Upper lobe of left lung (tissue), 6 donors: ENCODE results near the gene COL12A1. TPM values are rescaled to one million over a fixed set of nuclear protein-coding genes. Genes with fewer than 3 reads are reported as not detected.

Experiments used
- ATAC-seq, 2 donors: fragments of 200-7000 bp; cut with Tn5 transposase; one replicate each; pipeline ENCODE4 v1.9.1; 2022; ENCODE audit warnings: mild to moderate bottlenecking in 2 of 2, moderate library complexity in 2 of 2; ENCODE audit not compliant: low FRiP score in 2 of 2
- DNase-seq, 2 donors: peaks; one replicate each; pipeline ENCODE4 v3.0.0-alpha.2; 2019 to 2020
- H3K27ac ChIP-seq, 4 donors: fragments of 200-600 bp; sonication (generic); one replicate each; pipeline ENCODE4 v1.5.1; 2016 to 2019
- H3K27me3 ChIP-seq, 4 donors: fragments of 200-600 bp; sonication (generic); one replicate each; pipeline ENCODE4 v1.5.1; 2017 to 2019
- H3K36me3 ChIP-seq, 4 donors: fragments of 200-600 bp; sonication (generic); one replicate each; pipeline ENCODE4 v1.5.1; 2016 to 2019
- H3K4me1 ChIP-seq, 4 donors: fragments of 200-600 bp; sonication (generic); one replicate each; pipeline ENCODE4 v1.5.1; 2018 to 2019
- H3K4me3 ChIP-seq, 4 donors: fragments of 200-600 bp; sonication (generic); one replicate each; pipeline ENCODE4 v1.5.1; 2017 to 2019; ENCODE audit warnings: mild to moderate bottlenecking in 2 of 4, moderate library complexity in 1 of 4
- H3K9me3 ChIP-seq, 4 donors: fragments of 200-600 bp; sonication (generic); one replicate each; pipeline ENCODE4 v1.5.1; 2018 to 2019
- EP300 ChIP-seq, 4 donors: sonication (generic); formaldehyde crosslinking; IDR thresholded peaks; one replicate each; pipeline ENCODE4 v1.5.1; 2017; ENCODE audit warnings: antibody characterized with exemption in 4 of 4, control low read depth in 2 of 4
- POLR2A ChIP-seq, 4 donors: fragments of 450-650 bp; IDR thresholded peaks; one replicate each; pipeline ENCODE4 v1.5.1; 2016 to 2017; ENCODE audit warnings: antibody characterized with exemption in 4 of 4, mild to moderate bottlenecking in 2 of 4
- POLR2AphosphoS5 ChIP-seq, 2 donors: sonication (generic); formaldehyde crosslinking; IDR thresholded peaks; one replicate each; pipeline ENCODE4 v1.5.1; 2017; ENCODE audit warnings: antibody characterized with exemption in 2 of 2
- WGBS, 2 donors: methylation state at CpG; one replicate each; pipeline ENCODE4 v1.1.5; 2017 to 2018; 5-methylcytosine and 5-hydroxymethylcytosine counted together
- total RNA-seq, 6 donors: library from RNA; depleted of rRNA in 4 of 6; stranded (reverse); fragments of >200 nt in 4 of 6; gene quantifications; one replicate each; pipeline versions ENCODE4 v1.1.0 to v1.2.1, GENCODE V29; 2016 to 2021
- TF ChIP-seq, protein P1 (sequence below), 6 experiments: fragments of 450-650 bp in 4 of 6; fragments of 200-600 bp in 2 of 6; sonication (generic) in 2 of 6; IDR thresholded peaks; one replicate each; pipeline ENCODE4 v1.5.1; 2016 to 2019; ENCODE audit warnings: antibody characterized with exemption in 6 of 6
- donor health status: DM: no; HTN: no; CAD: no; lungs with moderate emphysema.
- donor health status: DM: no; HTN: yes; CAD: no; lungs with severe emphysema.

The COL12A1 gene
- total RNA-seq, 6 donors from 2014 or later: 33.3 to 176 (median 76.9) TPM

DNA sequence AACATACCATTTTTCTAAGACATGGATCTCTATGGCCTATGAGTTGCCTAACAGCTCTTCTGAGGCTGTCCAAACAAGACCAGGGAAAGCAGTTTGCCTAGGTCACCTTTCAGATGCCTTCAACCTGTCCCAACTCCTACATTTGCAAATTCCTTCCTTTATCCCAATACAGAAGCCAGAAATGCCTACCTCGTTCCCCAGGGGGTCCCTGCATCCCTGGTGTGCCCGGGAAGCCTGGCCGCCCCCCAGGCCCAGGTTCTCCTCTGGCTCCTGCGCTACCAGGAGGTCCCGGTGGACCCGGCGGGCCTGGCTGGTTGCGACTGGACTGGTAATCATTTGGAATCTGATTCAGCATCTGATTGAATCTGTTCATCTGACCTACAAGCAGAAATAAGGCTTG, 115.9 kb downstream of the COL12A1 start:
- H3K9me3 ChIP-seq: no peaks in the 10 kb centered on the region
- 75 to 93% methylated on average over 2 to 8 of the region's 8 CpGs for WGBS, 2 donors
- peaks cover 0 to 7% (median 0%) of the 10 kb centered on the region in 4 donors for H3K4me1 ChIP-seq
- peak in 1 of 2 donors; percentile 66 for DNase-seq
- no peak overlapping the region for H3K27ac ChIP-seq
- H3K36me3 ChIP-seq: no peaks in the 10 kb centered on the region
- ATAC-seq: no peak
- TF ChIP-seq POLR2AphosphoS5 (IDR thresholded peaks at IDR 0.05) (no peak), POLR2A (IDR thresholded peaks at IDR 0.05) (no peak), EP300 (IDR thresholded peaks at IDR 0.05) (no peak)
- TF ChIP-seq, protein P1, sequence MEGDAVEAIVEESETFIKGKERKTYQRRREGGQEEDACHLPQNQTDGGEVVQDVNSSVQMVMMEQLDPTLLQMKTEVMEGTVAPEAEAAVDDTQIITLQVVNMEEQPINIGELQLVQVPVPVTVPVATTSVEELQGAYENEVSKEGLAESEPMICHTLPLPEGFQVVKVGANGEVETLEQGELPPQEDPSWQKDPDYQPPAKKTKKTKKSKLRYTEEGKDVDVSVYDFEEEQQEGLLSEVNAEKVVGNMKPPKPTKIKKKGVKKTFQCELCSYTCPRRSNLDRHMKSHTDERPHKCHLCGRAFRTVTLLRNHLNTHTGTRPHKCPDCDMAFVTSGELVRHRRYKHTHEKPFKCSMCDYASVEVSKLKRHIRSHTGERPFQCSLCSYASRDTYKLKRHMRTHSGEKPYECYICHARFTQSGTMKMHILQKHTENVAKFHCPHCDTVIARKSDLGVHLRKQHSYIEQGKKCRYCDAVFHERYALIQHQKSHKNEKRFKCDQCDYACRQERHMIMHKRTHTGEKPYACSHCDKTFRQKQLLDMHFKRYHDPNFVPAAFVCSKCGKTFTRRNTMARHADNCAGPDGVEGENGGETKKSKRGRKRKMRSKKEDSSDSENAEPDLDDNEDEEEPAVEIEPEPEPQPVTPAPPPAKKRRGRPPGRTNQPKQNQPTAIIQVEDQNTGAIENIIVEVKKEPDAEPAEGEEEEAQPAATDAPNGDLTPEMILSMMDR (IDR thresholded peaks at IDR 0.05): no peak
- H3K4me3 ChIP-seq: no peak overlapping the region
- no peaks in the 10 kb centered on the region for H3K27me3 ChIP-seq

- 90 to 92% methylated on average over 2 of the region's 2 CpGs for WGBS, 2 donors
- Histone ChIP-seq H3K4me3 (no peak overlapping the region), H3K36me3 (no peaks in the 10 kb centered on the region), H3K27me3 (no peaks in the 10 kb centered on the region), H3K4me1 (peaks cover 0 to 2% (median 0%) of the 10 kb centered on the region in 4 donors), H3K9me3 (no peaks in the 10 kb centered on the region), H3K27ac (no peak overlapping the region)
- no peak for TF ChIP-seq POLR2A (IDR thresholded peaks at IDR 0.05)
- TF ChIP-seq, protein P1 (IDR thresholded peaks at IDR 0.05): no peak
- TF ChIP-seq EP300 (IDR thresholded peaks at IDR 0.05): no peak
- TF ChIP-seq POLR2AphosphoS5 (IDR thresholded peaks at IDR 0.05): no peak
- no peak for DNase-seq
- no peak for ATAC-seq
Observed at GRCh38 chr6:75089151-75089897, 116.5 kb downstream of the COL12A1 start.

DNA sequence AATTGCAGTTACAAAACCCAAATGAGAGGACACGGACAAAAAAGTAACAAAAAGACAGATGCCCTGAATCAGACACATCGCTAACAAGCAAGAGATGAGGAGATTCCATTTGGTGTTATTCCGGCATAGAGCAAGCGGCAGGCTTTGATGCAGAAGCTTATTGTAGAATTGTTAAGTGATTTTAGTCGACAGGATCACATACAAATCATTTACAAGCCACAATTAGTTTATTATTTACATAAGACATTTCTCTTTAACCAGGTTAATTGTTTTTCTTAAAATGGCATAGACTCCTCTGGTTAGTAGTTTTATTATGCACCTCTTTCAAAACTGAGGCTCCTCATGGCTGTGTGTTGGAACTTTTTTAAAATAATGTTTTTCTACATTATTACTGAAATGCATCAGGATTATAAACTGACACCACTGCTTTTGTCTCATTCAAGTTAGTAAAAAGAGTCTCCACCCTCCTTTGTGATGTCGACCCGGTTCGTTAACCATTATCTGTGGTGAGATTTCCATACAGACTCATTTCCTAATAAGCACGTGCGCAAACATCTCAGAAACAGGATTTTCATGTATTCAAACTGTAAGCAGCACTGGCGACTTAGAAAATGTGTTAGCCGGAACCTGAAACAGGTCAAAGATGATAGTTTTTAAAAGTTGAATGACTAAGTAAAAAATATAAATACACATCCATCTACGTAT, 119.8 kb downstream of the COL12A1 start:
- H3K4me1 ChIP-seq: no peaks in the 10 kb centered on the region
- H3K27ac ChIP-seq: no peak overlapping the region
- TF ChIP-seq EP300 (IDR thresholded peaks at IDR 0.05): no peak
- TF ChIP-seq POLR2A (IDR thresholded peaks at IDR 0.05): no peak
- TF ChIP-seq, protein P1 (IDR thresholded peaks at IDR 0.05): no peak
- no peak for TF ChIP-seq POLR2AphosphoS5 (IDR thresholded peaks at IDR 0.05)
- no peaks in the 10 kb centered on the region for H3K27me3 ChIP-seq
- ATAC-seq (no peak), DNase-seq (no peak)
- WGBS, 2 donors: 85 to 86% methylated on average over 13 of the region's 13 CpGs
- H3K4me3 ChIP-seq: no peak overlapping the region
- no peaks in the 10 kb centered on the region for H3K36me3 ChIP-seq
- no peaks in the 10 kb centered on the region for H3K9me3 ChIP-seq

- DNase-seq (peak; percentile 37 to 89), ATAC-seq (peak; percentile 37 to 50)
- Histone ChIP-seq H3K27ac (no peak overlapping the region), H3K4me3 (peak overlapping the region in 3 of 4 donors; percentile 16 to 38 (median 34)), H3K9me3 (no peaks in the 10 kb centered on the region), H3K4me1 (no peaks in the 10 kb centered on the region), H3K27me3 (no peaks in the 10 kb centered on the region), H3K36me3 (no peaks in the 10 kb centered on the region)
- TF ChIP-seq, protein P1 (IDR thresholded peaks at IDR 0.05): no peak
- TF ChIP-seq POLR2AphosphoS5 (IDR thresholded peaks at IDR 0.05): no peak
- TF ChIP-seq EP300 (IDR thresholded peaks at IDR 0.05): no peak
- TF ChIP-seq POLR2A (IDR thresholded peaks at IDR 0.05): no peak
- WGBS, 2 donors: 38 to 43% methylated on average over 27 to 31 of the region's 33 CpGs
Observed at GRCh38 chr6:75084872-75085381, 120.9 kb downstream of the COL12A1 start.
